GM12878 (cell line): Measurements from ENCODE around the gene OR2AT4. TPM values are rescaled to one million over a fixed set of nuclear protein-coding genes. Genes with fewer than 3 reads are reported as not detected.

Source experiments
- ATAC-seq: fragments of 200-7000 bp; cut with Tn5 transposase; 3 replicates; pipeline ENCODE4 v1.9.1; 2020; ENCODE audit warnings: mild to moderate bottlenecking, moderate library complexity
- BruUV-seq: library from RNA; stranded (reverse); fragments of 400-500 nt; replicated peaks from 2 replicates; lab custom pipeline; 2021; lab: Mats Ljungman, UMichigan
- CTCF ChIA-PET: fragments of 300-600 bp; sonication (Branson Sonifier 250); formaldehyde crosslinking; extraction: SDS; loops from one replicate; lab custom pipeline; 2021; ENCODE audit warnings: inconsistent platforms; lab: Yijun Ruan, JAX
- POLR2A ChIA-PET: fragments of 350-600 bp; formaldehyde crosslinking; extraction: SDS; loops from one replicate; lab custom pipeline; 2021; ENCODE audit warnings: inconsistent platforms; lab: Charles Lee
- RAD21 ChIA-PET: fragments of 300-600 bp; sonication (Branson Sonifier 250); formaldehyde crosslinking; loops from one replicate; lab custom pipeline; 2023; ENCODE audit warnings: antibody characterized with exemption; ENCODE audit not compliant: unreplicated experiment; lab: Charles Lee
- SMC1A ChIA-PET: fragments of 300-600 bp; sonication (Branson Sonifier 250); formaldehyde crosslinking; loops from one replicate; lab custom pipeline; 2023; ENCODE audit not compliant: unreplicated experiment, uncharacterized antibody; lab: Charles Lee
- DNase-seq: peaks from one replicate; pipeline ENCODE4 v3.0.0-alpha.2; 2011; ENCODE audit warnings: low read depth, low spot score
- FAIRE-seq: peaks from 3 replicates; lab custom pipeline; 2011; peaks lifted over from hg19 to GRCh38; lab: Jason Lieb, UNC
- H2AFZ ChIP-seq: 2 replicates; pipeline ENCODE4 v1.6.0; 2011; ENCODE audit warnings: low read depth, low read length, control low read depth; ENCODE audit not compliant: control insufficient read depth
- H3K27ac ChIP-seq: 2 replicates; pipeline ENCODE4 v1.5.1; 2011; ENCODE audit warnings: control low read depth; ENCODE audit not compliant: control insufficient read depth, insufficient read depth
- H3K27me3 ChIP-seq, 2 experiments: replicated peaks in 1 of 2; 2 replicates each; pipeline versions ENCODE4 v1.6.0 to v1.6.1; 2011; ENCODE audit warnings: low read length in 1 of 2; ENCODE audit not compliant: control insufficient read depth in 2 of 2, insufficient read depth in 2 of 2
- H3K36me3 ChIP-seq, 2 experiments: 2 replicates each; pipeline ENCODE4 v1.5.1; 2011; ENCODE audit warnings: low read length in 1 of 2; ENCODE audit not compliant: control insufficient read depth in 2 of 2, insufficient read depth in 2 of 2
- H3K4me1 ChIP-seq: 2 replicates; pipeline ENCODE4 v1.6.1; 2011; ENCODE audit warnings: mild to moderate bottlenecking, low read length, moderate library complexity, mixed read lengths; ENCODE audit not compliant: control insufficient read depth, insufficient read depth
- H3K4me2 ChIP-seq: 2 replicates; pipeline ENCODE4 v1.6.0; 2011; ENCODE audit warnings: control low read depth; ENCODE audit not compliant: control insufficient read depth, insufficient read depth
- H3K4me3 ChIP-seq: fragments of 200-600 bp; sonication (generic); 2 replicates; pipeline ENCODE4 v1.5.1; 2016
- H3K79me2 ChIP-seq: 2 replicates; pipeline ENCODE4 v1.6.0; 2011; ENCODE audit warnings: low read length; ENCODE audit not compliant: control insufficient read depth, insufficient read depth
- H3K9ac ChIP-seq: 2 replicates; pipeline ENCODE4 v1.8.0; 2011; ENCODE audit warnings: low read length, control low read depth, mixed read lengths; ENCODE audit not compliant: control insufficient read depth, insufficient read depth
- H3K9me3 ChIP-seq: replicated peaks from 3 replicates; pipeline ENCODE4 v1.5.1; 2011; ENCODE audit warnings: mild to moderate bottlenecking, low read length; ENCODE audit not compliant: control insufficient read depth, insufficient read depth
- H4K20me1 ChIP-seq: 2 replicates; pipeline ENCODE4 v1.6.0; 2011; ENCODE audit not compliant: control insufficient read depth, insufficient read depth
- CREM ChIP-seq: IDR thresholded peaks from 2 replicates; pipeline ENCODE4 v1.6.1; 2014; ENCODE audit warnings: antibody characterized with exemption, low read depth
- EP300 ChIP-seq, 2 experiments: fragments of 150-350 bp in 1 of 2; IDR thresholded peaks; 2 replicates each; pipeline ENCODE4 v1.6.1; 2011 to 2012; ENCODE audit warnings: low read depth in 2 of 2, low read length in 2 of 2, borderline replicate concordance in 1 of 2, improper control_type of control experiment in 1 of 2, inconsistent platforms in 1 of 2; ENCODE audit not compliant: control insufficient read depth in 1 of 2
- HDAC2 ChIP-seq: fragments of 200-600 bp; sonication (generic); IDR thresholded peaks from 2 replicates; pipeline ENCODE4 v1.6.1; 2017
- KAT2A ChIP-seq: conservative IDR thresholded peaks from 2 replicates; pipeline ENCODE4 v1.6.1; 2011; ENCODE audit warnings: low read depth, low read length; ENCODE audit not compliant: control insufficient read depth
- MLLT1 ChIP-seq: fragments of 450-650 bp; IDR thresholded peaks from 2 replicates; pipeline ENCODE4 v1.6.1; 2016; ENCODE audit warnings: mild to moderate bottlenecking
- MXI1 ChIP-seq: fragments of 150-350 bp; IDR thresholded peaks from 2 replicates; pipeline ENCODE4 v1.6.1; 2011; ENCODE audit warnings: low read depth, mild to moderate bottlenecking, inconsistent platforms, low read length, improper control_type of control experiment
- NFIC ChIP-seq: IDR thresholded peaks from 2 replicates; pipeline ENCODE4 v1.6.1; 2012; ENCODE audit warnings: low read depth, mild to moderate bottlenecking, inconsistent platforms, low read length, moderate library complexity
- RFX5 ChIP-seq: IDR thresholded peaks from 2 replicates; pipeline ENCODE4 v1.6.1; 2011; ENCODE audit warnings: low read depth, low read length, improper control_type of control experiment
- RUNX3 ChIP-seq: IDR thresholded peaks from 2 replicates; pipeline ENCODE4 v1.6.1; 2012; ENCODE audit warnings: low read length, inconsistent platforms
- SREBF1 ChIP-seq: IDR thresholded peaks from 2 replicates; pipeline ENCODE4 v1.6.1; 2012; ENCODE audit warnings: mild to moderate bottlenecking, low read length
- TBL1XR1 ChIP-seq: IDR thresholded peaks from 2 replicates; pipeline ENCODE4 v1.6.1; 2012; ENCODE audit warnings: low read depth, low read length, improper control_type of control experiment
- TCF3 ChIP-seq: IDR thresholded peaks from 2 replicates; pipeline ENCODE4 v1.6.1; 2012; ENCODE audit warnings: low read depth, mild to moderate bottlenecking, low read length, borderline replicate concordance; ENCODE audit not compliant: insufficient read depth
- TCF7 ChIP-seq: IDR thresholded peaks from 2 replicates; pipeline ENCODE4 v1.6.1; 2014; ENCODE audit warnings: antibody characterized with exemption, borderline replicate concordance
- YY1 ChIP-seq: IDR thresholded peaks from 2 replicates; pipeline ENCODE4 v1.6.1; 2011; ENCODE audit warnings: low read depth, mild to moderate bottlenecking, low read length
- WGBS: methylation state at CpG from one replicate; pipeline ENCODE4 v1.1.6; 2016; ENCODE audit warnings: low lambda C conversion rate; ENCODE audit not compliant: insufficient replicate concordance, insufficient coverage; ENCODE audit errors: missing lambda C conversion rate; 5-methylcytosine and 5-hydroxymethylcytosine counted together
- in situ Hi-C: fragments of 300-500 bp; cut with MboI; formaldehyde crosslinking; loops from 9 replicates; pipeline ENCODE4 v1.14.3; 2018; ENCODE audit warnings: mixed read lengths
- intact Hi-C: fragments of 100-400 bp; cut with micrococcal nuclease; formaldehyde crosslinking; loops from one replicate; pipeline ENCODE4 v1.14.2; 2022; ENCODE audit not compliant: unreplicated experiment
- polyA plus RNA-seq, 11 experiments: library from polyadenylated mRNA; depleted of rRNA in 4 of 11; unstranded in 6 of 11; stranded (reverse) in 5 of 11; fragments of >200 nt; fragmentation: Nextera tagmentation in 4 of 11; fragmentation: Illumina TruSeq in 1 of 11; extraction: Ambion mirVana in 4 of 11; extraction: Trizol in 1 of 11; gene quantifications; 1 replicate in 1 of 11; 2 replicates in 10 of 11; pipeline versions ENCODE4 v1.2.1 to v1.2.3, GENCODE V29; 2011 to 2016; ENCODE audit warnings: inconsistent platforms in 2 of 11, missing spikeins in 2 of 11, low read depth in 1 of 11
- total RNA-seq, 4 experiments: library from RNA; depleted of rRNA in 3 of 4; stranded (reverse); fragments of >200 nt in 3 of 4; fragmentation: Illumina TruSeq in 1 of 4; extraction: Trizol in 1 of 4; gene quantifications; 2 replicates each; pipeline versions ENCODE4 v1.2.1 to v1.2.3, GENCODE V29; 2013 to 2021
- TF ChIP-seq, protein P1 (sequence below): fragments of 450-650 bp; IDR thresholded peaks from 2 replicates; pipeline ENCODE4 v1.6.1; 2016; ENCODE audit warnings: mild to moderate bottlenecking, moderate library complexity, borderline replicate concordance
- TF ChIP-seq, protein P2 (sequence below): IDR thresholded peaks from 2 replicates; pipeline ENCODE4 v1.6.1; 2012; ENCODE audit warnings: low read depth, low read length, improper control_type of control experiment
- TF ChIP-seq, protein P3 (sequence below): IDR thresholded peaks from 2 replicates; pipeline ENCODE4 v1.6.1; 2011; ENCODE audit warnings: low read depth, mild to moderate bottlenecking, low read length, moderate library complexity, borderline replicate concordance; ENCODE audit errors: extremely low read depth

Gene OR2AT4
- total and polyA plus RNA-seq, 10 of the 15 experiments (the other 5 are each of a cell fraction or from before 2014, with no cell fraction given), result 0.01 TPM; not detected in 9

GRCh38 chr11:75084883-75085282, 11.8 kb downstream of the OR2AT4 start (continued):
- no peak for TF ChIP-seq MLLT1
- TF ChIP-seq KAT2A, result no peak

- Histone ChIP-seq H3K4me2 (no peak overlapping the region), H4K20me1 (no peaks in the 10 kb centered on the region), H2AFZ (no peak overlapping the region), H3K27ac (no peak overlapping the region), H3K4me1 (no peaks in the 10 kb centered on the region), H3K79me2 (no peaks in the 10 kb centered on the region), H3K27me3 (no peaks in the 10 kb centered on the region), H3K4me3 (no peak overlapping the region), H3K36me3 (no peaks in the 10 kb centered on the region), H3K9ac (no peak overlapping the region), H3K9me3 (no peaks in the 10 kb centered on the region)
- POLR2A ChIA-PET, result no interaction called here
- in situ Hi-C loops, result no loop called here
- RAD21 ChIA-PET, result no interaction called here
- no TSS peak for BruUV-seq
- DNase-seq (no peak), FAIRE-seq (peak; percentile 59), ATAC-seq (no peak)
- SMC1A ChIA-PET, result interaction anchor here (1.2 kb wide), 1 partner anchor 57 kb away, joined by 4 read pairs; no protein-coding TSS in a partner anchor
- intact Hi-C loops, result no loop called here
- CTCF ChIA-PET, result no interaction called here
- WGBS, result 0% methylated on average over 1 of the region's 1 CpG
- TF ChIP-seq RFX5 (no peak), TCF3 (no peak), YY1 (no peak), CREM (no peak), EP300 (IDR thresholded peaks at IDR 0.05; ENCODE audit: borderline replicate concordance in 1 of 2, control insufficient read depth in 1 of 2, low read depth in 2 of 2, low read length in 2 of 2) (no peak), MXI1 (no peak), TBL1XR1 (no peak), RUNX3 (no peak), SREBF1 (no peak), TCF7 (no peak), NFIC (no peak), HDAC2 (no peak)
- TF ChIP-seq, protein P1, sequence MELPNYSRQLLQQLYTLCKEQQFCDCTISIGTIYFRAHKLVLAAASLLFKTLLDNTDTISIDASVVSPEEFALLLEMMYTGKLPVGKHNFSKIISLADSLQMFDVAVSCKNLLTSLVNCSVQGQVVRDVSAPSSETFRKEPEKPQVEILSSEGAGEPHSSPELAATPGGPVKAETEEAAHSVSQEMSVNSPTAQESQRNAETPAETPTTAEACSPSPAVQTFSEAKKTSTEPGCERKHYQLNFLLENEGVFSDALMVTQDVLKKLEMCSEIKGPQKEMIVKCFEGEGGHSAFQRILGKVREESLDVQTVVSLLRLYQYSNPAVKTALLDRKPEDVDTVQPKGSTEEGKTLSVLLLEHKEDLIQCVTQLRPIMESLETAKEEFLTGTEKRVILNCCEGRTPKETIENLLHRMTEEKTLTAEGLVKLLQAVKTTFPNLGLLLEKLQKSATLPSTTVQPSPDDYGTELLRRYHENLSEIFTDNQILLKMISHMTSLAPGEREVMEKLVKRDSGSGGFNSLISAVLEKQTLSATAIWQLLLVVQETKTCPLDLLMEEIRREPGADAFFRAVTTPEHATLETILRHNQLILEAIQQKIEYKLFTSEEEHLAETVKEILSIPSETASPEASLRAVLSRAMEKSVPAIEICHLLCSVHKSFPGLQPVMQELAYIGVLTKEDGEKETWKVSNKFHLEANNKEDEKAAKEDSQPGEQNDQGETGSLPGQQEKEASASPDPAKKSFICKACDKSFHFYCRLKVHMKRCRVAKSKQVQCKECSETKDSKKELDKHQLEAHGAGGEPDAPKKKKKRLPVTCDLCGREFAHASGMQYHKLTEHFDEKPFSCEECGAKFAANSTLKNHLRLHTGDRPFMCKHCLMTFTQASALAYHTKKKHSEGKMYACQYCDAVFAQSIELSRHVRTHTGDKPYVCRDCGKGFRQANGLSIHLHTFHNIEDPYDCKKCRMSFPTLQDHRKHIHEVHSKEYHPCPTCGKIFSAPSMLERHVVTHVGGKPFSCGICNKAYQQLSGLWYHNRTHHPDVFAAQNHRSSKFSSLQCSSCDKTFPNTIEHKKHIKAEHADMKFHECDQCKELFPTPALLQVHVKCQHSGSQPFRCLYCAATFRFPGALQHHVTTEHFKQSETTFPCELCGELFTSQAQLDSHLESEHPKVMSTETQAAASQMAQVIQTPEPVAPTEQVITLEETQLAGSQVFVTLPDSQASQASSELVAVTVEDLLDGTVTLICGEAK, result no peak
- TF ChIP-seq, protein P2, sequence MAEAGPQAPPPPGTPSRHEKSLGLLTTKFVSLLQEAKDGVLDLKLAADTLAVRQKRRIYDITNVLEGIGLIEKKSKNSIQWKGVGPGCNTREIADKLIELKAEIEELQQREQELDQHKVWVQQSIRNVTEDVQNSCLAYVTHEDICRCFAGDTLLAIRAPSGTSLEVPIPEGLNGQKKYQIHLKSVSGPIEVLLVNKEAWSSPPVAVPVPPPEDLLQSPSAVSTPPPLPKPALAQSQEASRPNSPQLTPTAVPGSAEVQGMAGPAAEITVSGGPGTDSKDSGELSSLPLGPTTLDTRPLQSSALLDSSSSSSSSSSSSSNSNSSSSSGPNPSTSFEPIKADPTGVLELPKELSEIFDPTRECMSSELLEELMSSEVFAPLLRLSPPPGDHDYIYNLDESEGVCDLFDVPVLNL, result no peak
- TF ChIP-seq, protein P3, sequence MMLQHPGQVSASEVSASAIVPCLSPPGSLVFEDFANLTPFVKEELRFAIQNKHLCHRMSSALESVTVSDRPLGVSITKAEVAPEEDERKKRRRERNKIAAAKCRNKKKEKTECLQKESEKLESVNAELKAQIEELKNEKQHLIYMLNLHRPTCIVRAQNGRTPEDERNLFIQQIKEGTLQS, result no peak
Measured at GRCh38 chr11:75083217-75083605, 13.5 kb downstream of the OR2AT4 start.
